CD4-positive, alpha-beta T cell treated with Interleukin-2 at 100 ng/mL for 4 hours (primary cell): ENCODE results near the gene FTSJ1.
"Not testable (repeated sequence)": the region's sequence is repeated elsewhere in the genome, so short reads cannot be mapped to it uniquely, and the experiment has no call there.

Experiments used
- DNase-seq: peaks from one replicate; pipeline ENCODE4 v3.0.0-alpha.2; 2020; ENCODE audit warnings: low spot score

The FTSJ1 gene

GRCh38 chrX:48475774-48476577 lies at the start of gene FTSJ1:
Gene FTSJ1 (plus strand): TSS chrX:48476199. CDS start chrX:48478048, 1,849 bp downstream.
- DNase-seq: peak; percentile 93

GRCh38 chrX:48427027-48427716 lies 48.8 kb upstream of the FTSJ1 start:
- DNase-seq: not testable (repeated sequence)

- DNase-seq: not testable (repeated sequence)
These were observed 46.4 kb upstream of the FTSJ1 start for GRCh38 chrX:48429606-48430005.

GRCh38 chrX:48430166-48430565 lies 45.8 kb upstream of the FTSJ1 start:
- DNase-seq: not testable (repeated sequence)

GRCh38 chrX:48433713-48434112 lies 42.3 kb upstream of the FTSJ1 start:
- DNase-seq: peak; percentile 1

GRCh38 chrX:48447201-48447600 lies 28.8 kb upstream of the FTSJ1 start:
- DNase-seq: not testable (repeated sequence)

GRCh38 chrX:48450076-48450475 lies 25.9 kb upstream of the FTSJ1 start:
- no peak for DNase-seq

- no peak for DNase-seq
These were observed 24.3 kb upstream of the FTSJ1 start for GRCh38 chrX:48451708-48452107.

GRCh38 chrX:48456628-48457331 lies 19.2 kb upstream of the FTSJ1 start:
- DNase-seq: no peak

GRCh38 chrX:48458711-48459110 lies 17.3 kb upstream of the FTSJ1 start:
- DNase-seq: no peak

- DNase-seq: no peak
These were observed 16.5 kb upstream of the FTSJ1 start for GRCh38 chrX:48459483-48459882.

- no peak for DNase-seq
These were observed 16.0 kb upstream of the FTSJ1 start for GRCh38 chrX:48460031-48460430.

- DNase-seq: no peak
These were observed 15.4 kb upstream of the FTSJ1 start for GRCh38 chrX:48460606-48461005.

- DNase-seq: no peak
These were observed 14.2 kb upstream of the FTSJ1 start for GRCh38 chrX:48461830-48462229.

- no peak for DNase-seq
These were observed 10.6 kb upstream of the FTSJ1 start for GRCh38 chrX:48465336-48465933.

- DNase-seq: no peak
These were observed 9.3 kb upstream of the FTSJ1 start for GRCh38 chrX:48466696-48467095.

- no peak for DNase-seq
These were observed 8.7 kb upstream of the FTSJ1 start for GRCh38 chrX:48467281-48467761.

GRCh38 chrX:48468247-48468671 lies 7.7 kb upstream of the FTSJ1 start:
- peak; percentile 18 for DNase-seq

- peak; percentile 52 for DNase-seq
These were observed 7.0 kb upstream of the FTSJ1 start for GRCh38 chrX:48468693-48469691.

GRCh38 chrX:48470110-48470832 lies 5.7 kb upstream of the FTSJ1 start, which contains the start of gene SLC38A5:
Gene SLC38A5 (minus strand): TSS chrX:48470260. CDS start chrX:48467924, 2,336 bp downstream.
- no peak for DNase-seq
